GM19455 (cell line): Measurements from ENCODE around the gene NEK5.

ENCODE experiments used
- ATAC-seq: cut with Tn5 transposase; IDR thresholded peaks from one replicate; pipeline ENCODE4 v1.9.1; 2021; ENCODE audit not compliant: unreplicated experiment

NEK5 gene

GRCh38 chr13:51988988-51989618, 139.8 kb downstream of the NEK5 start:
- no peak for ATAC-seq
